NOMO-1 treated with dmso at 0.1 percent for 144 hours (cell line): Measurements from ENCODE around the gene ENTR1.

ENCODE experiments used
- DNase-seq: peaks from one replicate; lab custom pipeline; 2025; ENCODE audit not compliant: unreplicated experiment; lab: John Stamatoyannopoulos, UW

Gene ENTR1

DNA sequence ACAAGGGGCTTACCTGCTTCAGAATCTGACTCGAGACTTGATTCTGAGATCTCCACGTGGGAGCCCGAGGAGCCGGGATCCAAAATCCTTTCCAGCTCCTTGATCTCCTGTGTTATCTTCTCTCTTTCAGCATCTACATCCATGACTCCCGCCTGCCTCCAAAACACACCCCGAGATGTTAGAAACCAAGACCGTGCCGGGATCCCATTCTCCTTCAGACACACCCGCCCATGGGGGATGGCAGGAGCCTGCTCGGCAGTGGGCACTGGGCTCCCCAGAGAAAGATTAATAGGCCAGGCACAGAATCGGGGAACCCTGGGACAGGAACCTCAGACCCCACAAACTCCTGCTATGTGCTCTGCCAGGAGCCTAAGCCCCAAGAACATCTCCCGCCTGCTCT is 12.1 kb downstream of the ENTR1 start:
- DNase-seq, result no peak

DNA sequence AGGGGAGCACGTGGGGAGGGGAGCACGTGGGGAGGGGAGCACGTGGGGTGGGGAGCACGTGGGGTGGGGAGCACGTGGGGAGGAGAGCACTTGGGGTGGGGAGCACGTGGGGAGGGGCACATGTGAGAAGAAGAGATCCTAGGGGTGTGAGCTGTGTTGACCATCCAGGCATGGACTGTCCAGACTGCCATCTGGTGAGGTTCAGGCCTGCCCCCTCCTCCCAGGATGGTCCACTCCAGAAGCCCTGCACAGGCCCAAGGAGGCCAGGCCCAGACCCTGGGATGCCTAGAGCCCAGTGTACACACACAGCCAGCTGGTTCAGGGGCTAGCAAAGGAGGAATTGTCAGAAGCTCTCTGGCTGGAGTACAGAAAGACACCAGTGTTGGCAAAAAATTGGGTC is 12.8 kb downstream of the ENTR1 start:
- DNase-seq, result no peak

- no peak for DNase-seq
Measured at GRCh38 chr9:136396219-136396515, 14.2 kb downstream of the ENTR1 start.

DNA sequence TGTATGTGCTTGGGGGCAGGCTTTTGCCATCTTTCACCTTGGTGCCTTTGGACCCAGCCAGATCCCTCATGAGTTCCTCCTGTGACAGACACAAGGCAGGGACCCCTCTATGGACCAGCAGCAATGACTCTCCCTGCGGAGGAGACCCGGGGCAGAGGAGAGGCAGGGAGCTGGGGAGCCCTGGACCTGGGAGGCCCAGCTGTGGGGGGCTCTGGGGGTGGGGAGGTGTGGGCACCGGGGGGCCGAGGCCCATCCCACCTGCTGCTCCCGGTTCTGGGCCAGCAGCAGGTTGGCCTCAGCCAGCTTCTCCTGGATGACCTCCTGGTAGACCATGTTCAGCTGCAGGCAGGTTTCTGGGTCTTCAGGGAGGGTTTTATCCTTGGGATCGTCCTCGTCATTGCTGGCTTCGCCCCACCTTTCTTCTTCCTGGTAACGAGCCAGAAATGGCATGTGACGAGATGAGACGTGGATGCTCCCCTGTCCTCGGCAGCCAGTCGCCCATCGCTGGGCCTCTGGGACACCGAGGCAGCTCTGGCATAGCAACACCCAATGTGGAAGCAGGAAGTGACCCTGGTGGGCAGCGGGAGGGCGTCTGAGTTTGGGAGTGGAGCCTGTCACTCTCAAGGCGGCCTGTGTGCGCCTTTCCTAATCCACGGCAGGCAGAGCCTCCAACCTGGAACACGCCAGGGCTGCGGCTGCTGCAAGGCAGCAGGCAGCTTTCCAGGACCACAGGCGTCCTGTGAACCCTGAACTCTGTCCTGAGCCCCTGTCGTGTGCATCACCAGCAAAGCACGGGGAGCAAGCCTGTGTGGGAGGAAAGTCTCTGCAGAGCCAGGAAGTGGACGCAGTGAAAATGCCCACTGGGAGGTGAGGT is 14.8 kb downstream of the ENTR1 start:
- DNase-seq, result no peak

DNA sequence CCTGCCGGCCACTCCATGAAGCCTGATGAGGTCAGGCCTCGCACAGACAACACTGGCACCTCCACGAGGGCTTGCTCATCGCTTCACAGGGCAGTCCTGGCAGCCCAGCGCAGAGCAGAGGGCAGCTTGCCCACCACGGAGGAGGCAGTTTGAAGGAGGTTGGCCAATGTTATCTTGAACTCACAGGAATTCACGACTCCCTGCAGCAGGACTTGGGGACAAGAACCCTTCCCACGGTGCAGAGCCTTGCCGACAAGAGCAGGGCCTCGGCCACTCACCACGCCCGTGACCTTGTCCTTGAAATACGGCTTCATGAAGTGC is 15.4 kb downstream of the ENTR1 start:
- DNase-seq, result no peak

GRCh38 chr9:136394312-136395019 is 15.9 kb downstream of the ENTR1 start:
- no peak for DNase-seq

DNA sequence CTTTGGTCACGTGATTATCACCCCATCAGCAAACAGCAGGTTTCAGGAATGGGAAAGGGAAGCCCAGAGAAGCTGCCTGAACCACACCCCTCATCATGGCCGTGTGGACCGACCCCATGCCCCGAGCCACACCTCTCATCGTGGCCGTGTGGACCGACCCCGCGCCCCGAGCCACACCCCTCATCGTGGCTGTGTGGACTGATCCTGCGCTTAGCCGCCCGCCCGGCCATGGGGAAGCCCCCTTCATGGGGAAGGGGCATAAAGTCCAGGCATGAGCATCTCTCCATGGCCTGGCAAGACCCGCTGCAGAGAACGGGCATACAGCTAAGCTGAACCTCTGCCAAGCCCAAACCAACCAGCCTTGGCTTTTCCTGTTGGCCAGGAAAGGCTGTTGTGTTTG is 16.9 kb downstream of the ENTR1 start:
- DNase-seq, result no peak

DNA sequence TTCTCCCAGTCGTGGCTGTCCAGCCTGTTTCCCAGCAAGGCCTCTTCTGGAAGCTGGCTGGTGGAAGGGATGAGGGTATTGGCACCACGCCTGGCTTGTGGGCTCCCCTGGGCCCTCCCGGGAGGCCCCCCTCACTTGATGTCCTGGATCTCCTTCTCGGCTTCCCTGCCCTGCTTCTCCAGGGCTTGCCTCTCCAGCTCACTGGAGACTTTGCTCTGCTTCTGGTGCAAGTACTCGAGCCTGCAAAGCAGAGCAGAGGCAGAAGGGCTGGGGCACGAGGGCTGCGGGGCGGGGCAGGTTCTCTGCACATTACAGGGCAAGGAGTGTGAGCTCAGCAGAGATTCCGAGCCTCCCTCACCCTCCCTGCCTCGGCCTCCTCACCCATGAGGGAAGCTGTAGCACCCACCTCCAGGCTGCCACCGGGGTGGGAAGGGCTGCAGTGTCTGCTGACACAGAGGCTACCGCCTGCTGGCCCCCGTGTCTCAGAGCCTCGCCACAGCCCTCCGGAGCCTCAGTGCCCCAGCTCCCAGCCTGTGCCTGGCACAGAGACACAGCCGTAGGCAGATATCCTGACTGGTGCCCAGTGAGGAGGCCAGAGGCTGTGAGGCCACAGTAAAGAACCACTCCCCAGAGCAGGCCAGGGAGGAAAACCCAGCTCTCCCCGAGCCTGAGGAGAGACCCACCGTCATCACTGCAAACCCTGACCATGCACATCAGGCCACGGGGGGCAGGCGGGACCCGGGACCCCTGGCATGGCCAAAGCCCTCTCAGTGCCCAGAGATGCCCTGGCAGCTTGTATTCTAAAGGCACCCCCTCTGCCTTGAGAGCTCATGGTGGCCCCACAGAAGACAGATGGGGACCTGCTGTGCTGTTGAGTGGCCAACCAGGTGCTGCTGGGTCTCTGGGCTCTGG is 17.6 kb downstream of the ENTR1 start:
- no peak for DNase-seq

DNA sequence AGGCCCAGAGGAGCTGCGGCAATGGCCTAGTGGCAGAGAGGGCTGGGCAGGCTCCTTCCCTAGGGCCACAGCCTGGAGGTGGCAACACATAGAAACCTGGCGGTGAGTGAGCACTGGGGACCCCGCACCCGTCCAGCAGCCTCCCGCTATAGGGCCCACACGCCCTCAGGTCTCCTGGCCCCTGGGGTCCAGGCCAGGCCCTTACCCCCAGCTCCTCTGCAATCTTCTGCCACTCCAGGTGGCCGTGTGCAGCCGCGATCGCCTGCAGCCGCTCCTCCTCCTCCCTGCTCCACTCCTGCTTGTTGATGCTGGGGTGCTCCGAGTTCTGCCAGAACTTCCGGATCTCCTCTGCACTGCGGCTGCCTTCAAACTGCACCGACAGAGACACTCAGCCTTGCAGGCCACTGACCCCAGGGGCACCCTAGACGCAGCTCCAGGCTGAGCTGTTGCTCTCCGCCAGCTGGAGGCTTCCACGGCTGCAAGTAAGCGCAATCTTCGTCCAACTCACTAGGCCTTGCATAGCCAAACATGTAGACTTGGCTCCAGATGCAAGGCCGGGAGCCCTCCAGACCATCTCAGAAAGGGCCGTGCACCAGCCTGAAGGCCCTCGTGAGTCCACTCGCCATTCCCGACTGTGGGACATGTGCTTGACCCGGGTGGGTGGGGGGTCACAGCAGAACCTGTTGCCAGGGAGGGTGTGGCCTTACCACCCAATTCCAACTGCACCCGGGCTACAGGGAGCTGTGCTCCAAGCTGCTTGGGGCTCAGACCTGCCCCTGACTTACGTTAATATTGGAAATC is 18.5 kb downstream of the ENTR1 start:
- DNase-seq, result no peak

DNA sequence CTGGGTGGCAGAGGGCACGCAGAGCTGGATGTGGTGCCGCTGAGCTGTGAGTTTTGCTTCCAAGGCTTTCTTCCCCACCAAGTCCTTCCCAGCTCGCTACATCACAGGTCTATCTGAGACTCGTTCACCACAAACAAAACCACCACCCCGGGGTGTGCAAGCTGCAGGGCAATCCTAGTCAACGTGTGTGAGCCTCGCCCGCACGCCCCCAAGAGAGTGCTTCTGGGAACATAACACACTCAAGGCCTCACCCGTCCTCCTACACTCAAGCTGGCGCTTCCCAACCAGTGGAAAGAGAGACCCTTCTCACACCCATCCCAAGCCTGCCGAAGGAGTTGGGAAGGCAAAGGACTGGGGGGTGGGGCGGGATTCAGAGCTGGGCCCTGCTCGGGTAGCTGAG is 21.0 kb downstream of the ENTR1 start:
- DNase-seq, result no peak

DNA sequence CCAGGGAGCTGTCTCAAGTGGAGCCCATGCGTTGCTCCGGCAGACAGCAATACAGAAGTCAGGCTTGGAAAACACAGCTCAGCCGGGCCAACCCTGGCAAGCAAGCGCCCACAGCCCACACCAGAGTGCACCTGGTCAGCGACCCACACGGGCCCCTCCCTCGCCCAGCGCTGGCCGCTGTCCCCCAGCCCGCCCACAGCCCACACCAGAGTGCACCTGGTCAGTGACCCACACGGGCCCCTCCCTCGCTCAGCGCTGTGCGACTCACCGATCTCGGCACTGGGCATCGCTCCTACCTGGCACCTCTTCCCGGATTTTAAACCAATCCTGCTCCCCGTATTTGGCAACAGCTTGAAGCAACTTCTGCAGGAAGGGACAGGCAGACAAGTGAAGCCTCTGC is 23.2 kb downstream of the ENTR1 start:
- DNase-seq, result no peak

DNA sequence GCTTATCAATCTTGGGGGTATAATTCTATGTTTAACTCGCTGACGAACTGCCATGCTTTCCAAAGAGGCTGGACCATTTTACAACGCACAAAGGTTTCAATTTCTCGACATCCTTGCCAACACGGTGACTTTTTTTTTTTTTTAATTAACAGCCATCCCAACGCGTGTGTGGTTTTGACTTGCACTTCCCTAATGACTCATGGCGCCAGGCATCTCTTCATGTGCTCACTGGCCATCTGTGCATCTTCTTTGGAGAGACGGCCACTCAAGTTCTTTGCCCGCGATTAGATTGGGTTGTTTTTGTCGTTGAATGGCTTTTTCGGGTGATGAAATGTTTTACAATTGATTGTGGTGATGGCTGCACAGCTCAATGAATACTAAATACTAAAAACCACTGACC is 24.4 kb downstream of the ENTR1 start:
- peak; percentile 94 for DNase-seq

DNA sequence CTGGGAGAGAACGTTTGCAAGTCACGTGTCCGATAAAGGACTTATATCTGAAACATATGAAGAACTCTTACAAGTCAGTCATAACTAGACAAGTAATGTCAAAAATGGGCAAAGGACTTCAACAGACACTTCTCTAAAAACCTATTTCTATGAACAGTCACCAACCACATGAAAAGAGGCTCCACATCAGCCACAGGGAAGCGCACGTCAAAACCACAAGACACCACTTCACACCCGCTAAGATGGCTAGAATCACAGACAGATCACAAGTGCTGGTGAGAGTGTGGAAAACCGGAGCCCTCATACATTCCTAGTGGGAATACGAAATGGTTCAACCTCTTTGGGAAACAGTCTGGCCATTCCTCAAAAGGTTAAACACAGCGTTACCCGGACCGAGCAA is 25.4 kb downstream of the ENTR1 start:
- peak; percentile 46 for DNase-seq

- DNase-seq, result no peak
Measured at GRCh38 chr9:136383436-136383835, 27.0 kb downstream of the ENTR1 start.

DNA sequence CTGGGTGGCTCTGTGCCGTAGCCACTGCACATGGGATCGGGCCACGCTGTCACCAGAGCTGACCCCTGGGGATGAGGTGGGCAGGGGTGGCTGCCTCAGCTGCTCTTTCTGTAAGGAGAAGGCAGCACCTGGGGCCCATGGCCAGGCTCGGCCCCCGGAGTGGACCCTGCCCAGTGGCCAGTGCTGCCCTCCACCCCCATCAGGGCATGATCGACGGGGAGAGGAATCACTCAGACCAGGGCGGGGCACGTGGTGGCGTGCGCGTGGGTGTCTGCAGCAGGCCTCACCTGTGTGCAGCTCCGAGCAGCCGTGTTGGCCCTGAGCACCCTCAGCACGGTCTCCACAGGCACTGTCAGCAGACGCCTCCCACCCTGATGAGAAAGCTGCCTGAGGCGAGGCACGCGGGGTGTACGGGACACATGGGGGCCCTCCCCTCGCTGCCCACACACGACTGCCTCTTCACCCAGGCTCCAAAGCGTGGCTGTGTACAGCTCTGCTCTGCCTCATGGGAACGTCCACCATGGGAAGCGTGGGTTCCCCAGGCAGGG is 28.4 kb downstream of the ENTR1 start:
- no peak for DNase-seq

- DNase-seq, result no peak
Measured at GRCh38 chr9:136381311-136381710, 29.1 kb downstream of the ENTR1 start.

- DNase-seq, result no peak
Measured at GRCh38 chr9:136380381-136380780, 30.0 kb downstream of the ENTR1 start.

DNA sequence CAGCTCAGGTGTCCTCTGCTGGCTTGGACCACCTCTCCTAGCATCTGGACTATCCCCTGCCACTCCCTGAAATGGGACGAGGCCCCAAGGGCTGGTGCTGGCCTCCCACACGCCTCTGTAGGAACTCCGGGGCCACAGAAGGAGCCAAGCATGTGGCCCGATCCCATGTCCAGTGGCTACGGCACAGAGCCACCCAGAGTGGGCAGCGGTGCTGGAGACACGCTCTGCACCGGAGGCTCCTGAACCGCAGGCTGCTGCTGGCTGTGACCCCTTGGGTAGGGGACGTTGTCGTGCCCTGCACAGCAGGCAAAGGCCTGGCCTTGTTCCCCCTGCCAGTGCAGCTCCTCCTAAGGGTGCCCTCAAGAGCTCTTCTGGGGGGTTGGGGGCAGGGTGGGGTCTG is 30.5 kb downstream of the ENTR1 start:
- no peak for DNase-seq

DNA sequence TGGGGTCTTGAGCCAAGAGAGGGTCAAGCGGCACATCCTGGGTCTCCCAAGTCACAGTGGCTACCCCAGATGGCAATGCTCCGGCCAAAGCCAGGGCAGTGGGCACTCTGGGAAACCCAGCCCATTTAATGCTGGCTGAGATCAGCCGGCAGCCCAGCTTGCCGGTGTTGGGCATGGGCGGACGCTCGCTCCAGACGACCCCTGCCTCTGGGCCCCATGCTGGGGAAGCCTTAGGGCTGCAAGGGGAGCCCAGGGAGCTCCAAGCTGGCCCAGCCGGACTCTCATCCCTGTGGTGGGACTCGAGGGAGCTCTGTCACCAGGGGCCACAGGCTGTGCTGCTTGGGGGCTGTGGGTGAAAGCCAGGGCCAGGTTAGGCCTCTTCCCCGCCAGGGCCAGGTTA is 31.0 kb downstream of the ENTR1 start:
- DNase-seq, result no peak

DNA sequence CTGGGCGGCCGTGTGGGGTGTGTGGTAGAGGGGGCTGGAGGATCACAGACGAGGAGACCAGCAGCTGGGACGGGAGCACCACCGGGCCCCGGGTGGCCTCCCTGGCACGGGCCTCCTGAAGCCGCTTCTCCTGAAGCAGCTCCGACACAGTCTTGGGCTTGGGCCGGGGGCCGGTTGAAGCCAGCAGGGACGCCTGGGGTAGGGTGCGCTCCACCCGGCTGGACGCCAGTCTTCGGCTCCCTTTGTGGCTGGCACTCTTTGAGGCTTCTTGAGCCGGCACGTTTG is 31.5 kb downstream of the ENTR1 start:
- DNase-seq, result no peak
